Colonic mucosa (tissue), 4 donors: Measurements from ENCODE around the gene PLAU. TPM values are rescaled to one million over a fixed set of nuclear protein-coding genes. Genes with fewer than 3 reads are reported as not detected.

Experiments used
- DNase-seq: peaks from one replicate; pipeline ENCODE4 v3.0.0-alpha.2; 2020
- H3K27ac ChIP-seq: fragments of 200-600 bp; one replicate; pipeline ENCODE4 v1.8.0; 2021
- H3K27me3 ChIP-seq: fragments of 200-600 bp; one replicate; pipeline ENCODE4 v1.8.0; 2021
- H3K36me3 ChIP-seq: fragments of 200-600 bp; one replicate; pipeline ENCODE4 v1.8.0; 2021
- H3K4me1 ChIP-seq: fragments of 200-600 bp; one replicate; pipeline ENCODE4 v1.8.0; 2021; ENCODE audit warnings: mild to moderate bottlenecking
- H3K4me3 ChIP-seq: fragments of 200-600 bp; one replicate; pipeline ENCODE4 v1.8.0; 2021
- H3K9ac ChIP-seq, 2 donors: one replicate each; pipeline ENCODE4 v1.7.0; 2013; ENCODE audit warnings: control low read depth in 2 of 2, low read depth in 2 of 2, low read length in 2 of 2
- H3K9me3 ChIP-seq: fragments of 200-600 bp; one replicate; pipeline ENCODE4 v1.8.0; 2021
- CTCF ChIP-seq: fragments of 200-600 bp; IDR thresholded peaks from one replicate; pipeline ENCODE4 v1.8.0; 2022; ENCODE audit warnings: antibody characterized with exemption, mild to moderate bottlenecking
- intact Hi-C: fragments of 100-400 bp; cut with DNase I; formaldehyde crosslinking; loops from one replicate; pipeline ENCODE4 v1.14.1; 2022
- total RNA-seq, 2 donors: library from RNA; stranded (reverse); fragmentation: NEBNext Ultra II Directional in 1 of 2; extraction: Animal tissue kit (Norgen Biotek cat#: 25700) in 1 of 2; gene quantifications; one replicate each; pipeline ENCODE4 v1.2.1, GENCODE V29; 2021
- donor health status: healthy.
- donor health status: DM: no; HTN: no; CAD: no.
- donor health status: DM: no; HTN: no; CAD: no.

The PLAU gene
- total RNA-seq, 2 donors from 2014 or later = 4.0 to 11.4 TPM

GRCh38 chr10:73865459-73866442 lies 45.2 kb upstream of the PLAU start:
- TF ChIP-seq CTCF = no peak
- DNase-seq = peak; percentile 59
- no peaks in the 10 kb centered on the region for H3K9me3 ChIP-seq
- H3K36me3 ChIP-seq = no peaks in the 10 kb centered on the region
- peak overlapping the region in 1 of 2 donors; percentile 14 for H3K9ac ChIP-seq
- H3K4me1 ChIP-seq = peaks cover 9% of the 10 kb centered on the region
- peak overlapping the region; percentile 4 for H3K4me3 ChIP-seq
- intact Hi-C loops = no loop called here
- H3K27me3 ChIP-seq = no peaks in the 10 kb centered on the region
- H3K27ac ChIP-seq = peak overlapping the region; percentile 46

- Histone ChIP-seq H3K4me1 (peaks cover 14% of the 10 kb centered on the region), H3K9me3 (no peaks in the 10 kb centered on the region), H3K27me3 (no peaks in the 10 kb centered on the region), H3K27ac (peak overlapping the region; percentile 46), H3K9ac (peak overlapping the region in 1 of 2 donors; percentile 1), H3K4me3 (no peak overlapping the region), H3K36me3 (no peaks in the 10 kb centered on the region)
- TF ChIP-seq CTCF = no peak
- intact Hi-C loops = no loop called here
- DNase-seq = no peak
Measured at GRCh38 chr10:73866621-73867020, 44.3 kb upstream of the PLAU start.

GRCh38 chr10:73867126-73867807 lies 43.7 kb upstream of the PLAU start:
- intact Hi-C loops = no loop called here
- Histone ChIP-seq H3K9me3 (no peaks in the 10 kb centered on the region), H3K36me3 (no peaks in the 10 kb centered on the region), H3K4me1 (peaks cover 16% of the 10 kb centered on the region), H3K27ac (peak overlapping the region; percentile 46), H3K4me3 (no peak overlapping the region), H3K9ac (peak overlapping the region in 1 of 2 donors; percentile 35), H3K27me3 (no peaks in the 10 kb centered on the region)
- no peak for DNase-seq
- TF ChIP-seq CTCF = no peak

GRCh38 chr10:73867871-73868631 lies 42.9 kb upstream of the PLAU start:
- TF ChIP-seq CTCF = no peak
- Histone ChIP-seq H3K36me3 (no peaks in the 10 kb centered on the region), H3K4me3 (no peak overlapping the region), H3K9me3 (no peaks in the 10 kb centered on the region), H3K27ac (no peak overlapping the region), H3K9ac (peak overlapping the region in 1 of 2 donors; percentile 35), H3K4me1 (peaks cover 16% of the 10 kb centered on the region), H3K27me3 (no peaks in the 10 kb centered on the region)
- intact Hi-C loops = no loop called here
- DNase-seq = no peak

GRCh38 chr10:73868655-73869195 lies 42.2 kb upstream of the PLAU start:
- H3K4me3 ChIP-seq = no peak overlapping the region
- no peak overlapping the region for H3K9ac ChIP-seq
- H3K9me3 ChIP-seq = no peaks in the 10 kb centered on the region
- no peak overlapping the region for H3K27ac ChIP-seq
- peaks cover 16% of the 10 kb centered on the region for H3K4me1 ChIP-seq
- TF ChIP-seq CTCF = no peak
- no peak for DNase-seq
- H3K36me3 ChIP-seq = no peaks in the 10 kb centered on the region
- H3K27me3 ChIP-seq = no peaks in the 10 kb centered on the region
- intact Hi-C loops = no loop called here
